Measurements from ENCODE around the gene RNF31.
A peak's percentile ranks its signal among the peaks of the same experiment; 100 is the strongest.

The RNF31 gene

DNA sequence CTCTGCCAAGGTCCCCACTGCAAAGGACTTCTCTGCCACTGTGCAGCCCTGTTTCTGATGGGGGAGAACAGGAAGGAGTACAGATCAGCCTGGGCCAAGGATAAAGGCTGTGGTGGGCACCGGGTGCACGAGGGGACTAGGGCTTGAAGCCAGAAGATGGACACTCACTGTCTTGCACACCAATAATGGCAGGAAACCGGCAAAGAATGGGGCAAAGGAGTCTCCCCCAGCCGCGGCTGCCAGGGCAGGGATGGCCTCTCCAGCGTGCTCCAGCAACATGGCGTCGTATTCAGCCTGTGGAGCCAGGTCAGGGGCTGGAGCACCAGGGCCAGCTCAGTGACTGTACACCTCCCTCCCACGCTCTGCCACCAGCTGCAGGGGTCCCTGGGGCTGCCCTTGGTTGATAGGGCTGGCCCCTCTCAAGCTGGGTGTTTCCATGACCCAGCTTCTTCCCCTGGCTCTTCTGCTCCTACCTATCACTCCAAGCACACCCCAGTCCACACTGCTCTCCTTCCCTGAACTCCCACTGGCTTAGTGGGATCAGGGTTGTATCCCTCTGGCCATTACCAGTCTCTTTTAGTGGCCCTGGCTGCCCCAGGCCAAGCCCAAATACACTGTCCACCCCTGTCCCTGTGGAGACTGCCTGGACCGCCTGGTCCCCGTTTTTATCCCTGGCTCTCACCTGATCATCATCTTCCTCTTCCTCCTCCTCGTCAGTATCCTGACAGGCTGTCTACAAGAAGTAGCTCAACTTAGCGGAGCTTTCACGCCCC, 35.0 kb downstream of the RNF31 start:
- no peak for DNase-seq (ENCODE audit: low read depth)

DNA sequence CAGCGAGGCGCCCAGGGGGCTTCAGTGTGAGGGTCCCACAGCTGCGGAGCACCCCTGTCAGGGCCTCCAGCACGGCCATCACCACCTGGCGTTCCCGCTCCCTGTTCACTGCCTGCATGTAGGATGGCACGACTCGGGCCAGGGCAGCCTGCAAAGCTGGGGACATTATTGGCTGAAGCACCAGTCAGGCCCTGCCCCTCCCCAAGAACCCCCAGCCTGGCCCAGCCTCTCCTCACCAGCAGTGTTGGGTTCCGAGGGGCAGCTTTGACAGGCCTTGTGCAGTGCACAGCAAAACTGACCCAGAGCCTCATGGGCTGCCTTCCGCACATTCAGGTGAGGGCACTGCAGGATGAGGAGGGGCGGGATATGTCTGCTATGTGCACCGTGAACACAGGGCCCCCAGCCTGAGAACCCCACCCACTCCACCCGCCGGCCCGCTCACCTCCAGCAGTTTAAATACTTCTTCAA, 35.8 kb downstream of the RNF31 start:
- DNase-seq (ENCODE audit: low read depth), result no peak

- DNase-seq (ENCODE audit: low read depth), result no peak
Observed at GRCh38 chr14:24184104-24184970, 37.0 kb downstream of the RNF31 start.

DNA sequence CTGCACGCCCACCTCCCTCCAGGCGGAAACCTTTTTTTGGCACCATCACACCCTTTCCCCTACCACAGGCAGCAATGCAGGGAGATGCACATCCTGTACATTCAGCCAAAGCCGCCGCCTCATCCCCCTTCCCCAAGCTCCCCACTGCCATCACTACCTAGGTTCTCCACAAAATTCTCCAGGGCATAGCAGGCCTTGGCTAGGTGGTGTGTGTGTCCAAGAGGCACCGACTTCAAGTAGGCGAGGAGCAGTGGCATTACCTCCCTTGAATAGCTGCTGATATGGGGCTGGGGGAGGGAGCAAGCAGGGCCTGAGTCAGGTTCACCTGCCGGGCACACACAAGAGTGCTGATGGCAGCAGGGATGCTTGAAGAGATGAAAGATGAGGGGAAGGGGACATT, 37.7 kb downstream of the RNF31 start:
- no peak for DNase-seq (ENCODE audit: low read depth)

DNA sequence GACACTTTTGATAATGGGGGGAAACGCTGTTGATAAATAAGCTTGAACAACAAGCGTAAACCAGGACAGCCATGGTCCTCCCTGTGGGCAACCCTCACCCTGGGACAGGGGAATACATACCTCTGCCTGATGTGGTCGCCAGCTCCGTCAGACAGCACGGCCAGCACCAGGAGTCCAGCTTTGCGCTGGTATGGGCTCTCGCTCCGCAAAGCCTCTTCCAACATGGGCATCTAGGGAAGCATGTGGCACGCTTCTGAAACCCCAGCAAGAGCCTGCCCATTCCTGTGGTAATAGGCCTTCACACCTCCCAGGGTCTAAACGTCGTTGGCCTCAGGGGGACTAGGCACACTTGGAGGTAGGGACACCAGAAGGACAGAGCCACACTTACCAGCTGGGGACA, 38.4 kb downstream of the RNF31 start:
- no peak for DNase-seq (ENCODE audit: low read depth)

- no peak for DNase-seq (ENCODE audit: low read depth)
Observed at GRCh38 chr14:24186831-24187538, 39.7 kb downstream of the RNF31 start.

- no peak for DNase-seq (ENCODE audit: low read depth)
Observed at GRCh38 chr14:24187539-24187915, 40.2 kb downstream of the RNF31 start.

GRCh38 chr14:24188251-24189058, 41.2 kb downstream of the RNF31 start, which contains the start of gene IPO4:
Gene IPO4, minus strand, starts transcription at chr14:24188816. Its CDS starts 29 bp downstream, at chr14:24188787.
- peak; percentile 90 for DNase-seq (ENCODE audit: low read depth)

- DNase-seq (ENCODE audit: low read depth), result no peak
Observed at GRCh38 chr14:24189059-24189375, 41.7 kb downstream of the RNF31 start.

GRCh38 chr14:24189460-24189859, 42.2 kb downstream of the RNF31 start:
- no peak for DNase-seq (ENCODE audit: low read depth)

DNA sequence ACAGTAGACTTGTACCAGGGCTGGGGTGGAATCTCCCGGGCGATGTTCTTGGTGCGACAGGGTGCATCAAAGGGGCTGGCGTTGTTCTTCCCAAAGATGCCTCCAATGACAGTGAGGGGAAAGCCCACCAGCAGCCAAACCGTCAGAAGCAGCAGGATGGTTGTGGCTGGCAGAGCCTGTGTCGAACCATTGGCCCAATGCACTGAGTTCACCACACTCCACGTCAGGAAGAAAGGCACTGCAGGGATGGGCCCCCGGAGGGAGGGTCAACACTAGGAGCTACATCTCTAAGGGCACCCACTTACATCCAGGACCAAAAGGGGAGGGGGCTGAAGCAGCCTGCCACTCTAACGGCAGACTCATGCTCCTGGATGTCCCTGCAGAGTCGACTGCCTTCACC, 43.1 kb downstream of the RNF31 start:
- DNase-seq (ENCODE audit: low read depth), result no peak

- DNase-seq (ENCODE audit: low read depth), result no peak
Observed at GRCh38 chr14:24192933-24193332, 45.6 kb downstream of the RNF31 start.

DNA sequence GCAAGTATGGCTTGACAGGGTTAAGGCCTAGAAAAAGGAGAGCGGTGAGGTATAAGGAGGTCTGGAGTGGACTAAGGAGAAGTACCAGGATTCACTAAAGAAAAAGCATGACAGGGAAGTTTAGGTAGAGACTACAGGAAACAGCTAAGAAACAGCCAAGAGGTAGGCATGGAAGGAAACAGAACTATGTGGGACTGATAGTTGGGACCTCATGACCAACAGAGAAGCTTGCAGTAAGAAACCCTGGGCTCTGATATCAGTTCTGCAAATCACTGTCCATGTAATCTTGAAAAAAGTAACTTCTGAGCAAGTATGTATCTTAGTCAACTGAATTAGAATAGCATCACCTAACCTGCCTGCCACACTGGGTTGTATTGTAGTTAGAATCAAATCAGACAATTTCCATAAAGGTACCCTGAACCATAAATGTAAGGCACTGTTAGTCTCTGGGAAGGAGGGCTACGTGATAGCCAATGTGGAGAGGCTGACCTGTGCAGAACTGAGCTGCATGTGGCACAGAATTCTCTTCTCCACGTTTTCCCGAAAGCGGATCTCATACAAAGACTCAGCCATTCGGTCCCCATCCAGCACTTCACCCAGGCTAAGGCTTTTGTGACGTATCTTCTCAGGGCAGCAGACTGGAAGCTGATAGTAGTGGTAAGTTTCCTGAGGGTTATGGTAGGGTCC, 47.0 kb downstream of the RNF31 start:
- no peak for DNase-seq (ENCODE audit: low read depth)

- no peak for DNase-seq (ENCODE audit: low read depth)
Observed at GRCh38 chr14:24194873-24195185, 47.5 kb downstream of the RNF31 start.

DNA sequence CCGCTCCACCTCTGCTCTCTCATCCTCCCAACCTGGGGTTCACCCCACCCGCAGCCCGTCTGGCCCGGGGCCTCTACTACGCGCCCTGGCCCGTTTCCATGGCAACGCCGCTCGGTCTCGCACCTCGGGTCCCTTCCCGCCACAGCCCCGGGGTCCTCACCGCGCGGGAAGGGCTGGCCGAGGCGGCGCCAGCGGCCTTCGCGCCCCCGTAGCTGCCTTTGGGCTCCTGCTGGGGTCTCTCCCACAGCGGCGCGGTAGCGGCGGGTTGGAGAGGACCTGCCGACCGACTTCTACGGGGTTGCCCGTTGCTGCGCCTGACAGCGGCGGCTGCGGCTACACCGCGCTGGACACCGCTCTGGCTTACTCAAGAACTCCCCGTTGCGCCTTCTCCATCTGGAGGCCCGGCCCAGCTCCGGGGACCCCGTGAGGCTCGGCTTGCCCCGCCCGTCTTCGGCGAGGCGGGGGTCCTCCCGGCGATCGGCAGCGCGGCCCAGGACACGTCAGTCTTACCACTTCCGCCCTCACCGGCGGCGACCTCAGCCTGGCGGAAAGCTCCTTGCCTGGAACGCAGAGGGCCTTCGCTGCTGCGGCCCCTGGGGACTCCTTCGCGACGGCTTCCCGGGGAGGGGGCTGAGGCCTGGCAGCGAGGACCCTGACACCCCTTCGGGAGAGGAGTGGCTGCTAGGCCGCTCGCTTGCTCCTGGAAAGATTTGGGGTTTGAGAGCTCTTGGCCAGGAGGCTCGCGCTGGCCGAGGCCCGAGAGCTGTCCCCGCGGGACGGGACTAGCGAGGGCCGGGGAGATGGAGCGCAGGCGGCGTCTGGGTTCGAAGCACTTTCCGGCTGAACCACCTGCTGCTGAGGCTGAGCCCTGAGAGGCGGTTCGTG, 48.1 kb downstream of the RNF31 start, which contains the start of gene TM9SF1:
Gene TM9SF1 (minus strand): TSS at position 256 of the 885 bp plus-strand sequence. CDS start 422 bp downstream, outside the sequence.
- peak; percentile 80 for DNase-seq (ENCODE audit: low read depth)

GRCh38 chr14:24196071-24197055, 49.1 kb downstream of the RNF31 start:
- DNase-seq (ENCODE audit: low read depth), result no peak

DNA sequence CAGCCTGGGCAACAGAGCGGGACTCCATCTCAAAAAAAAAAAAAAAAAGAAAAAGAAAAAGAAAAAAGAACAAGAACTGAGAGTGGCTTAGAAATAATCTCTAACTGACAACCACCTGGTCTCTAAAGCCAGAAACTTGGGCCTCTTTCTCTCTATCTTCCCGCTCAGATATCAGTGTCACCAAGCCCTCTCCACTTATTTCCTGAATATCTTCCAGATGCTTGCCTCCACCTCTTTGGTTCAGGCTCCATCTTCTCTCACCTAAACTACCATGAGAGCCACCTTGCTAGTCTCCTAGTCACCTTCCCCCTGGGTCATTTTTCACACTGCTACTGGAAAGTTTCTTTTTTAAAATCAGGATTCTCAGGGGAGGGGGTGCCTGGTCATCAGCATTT, 49.8 kb downstream of the RNF31 start:
- no peak for DNase-seq (ENCODE audit: low read depth)

DNA sequence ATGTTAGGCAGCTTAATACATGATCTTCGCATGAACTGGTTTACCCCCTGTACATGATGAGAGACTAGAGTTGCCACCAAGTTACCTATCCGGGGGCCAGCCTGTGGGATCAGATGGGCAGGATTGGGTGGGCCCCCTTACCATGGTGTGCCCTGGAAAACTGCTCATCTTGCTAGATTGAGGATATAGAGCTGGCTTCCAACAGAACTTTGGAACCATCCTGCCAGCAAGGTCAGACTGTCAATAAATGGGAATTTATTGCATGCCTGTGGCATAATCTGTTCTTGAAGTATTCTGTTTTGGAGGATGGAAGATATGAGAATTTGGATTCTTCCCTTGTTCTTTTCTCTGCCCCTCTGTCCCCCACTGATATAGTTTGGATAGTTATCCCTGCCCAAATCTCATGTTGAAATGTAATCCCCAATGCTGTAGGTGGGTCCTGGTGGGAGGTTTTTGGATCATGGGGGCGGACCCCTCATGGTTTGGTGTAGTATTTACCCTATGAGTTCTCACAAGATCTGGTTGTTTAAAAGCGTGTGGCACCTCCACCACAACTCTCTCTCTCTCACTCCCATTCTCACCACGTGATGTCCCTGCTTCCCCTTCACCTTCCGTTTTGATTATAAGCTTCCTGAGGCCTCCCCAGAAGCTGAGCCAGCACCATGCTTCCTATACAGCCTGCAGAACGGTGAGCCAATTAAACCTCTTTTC, 51.7 kb downstream of the RNF31 start:
- DNase-seq (ENCODE audit: low read depth), result no peak

Data from activated T-cell treated with anti-CD3 and anti-CD28 coated beads for 1 hour (primary cell).